HTR-8/SVneo (cell line): ENCODE data around the gene SCGB2A2.

Experiments
- DNase-seq: peaks from one replicate; pipeline ENCODE4 v3.0.0; 2011; ENCODE audit warnings: low spot score, mixed read lengths; ENCODE audit not compliant: insufficient read length
- FAIRE-seq: peaks from 2 replicates; lab custom pipeline; 2011; peaks lifted over from hg19 to GRCh38; lab: Jason Lieb, UNC

SCGB2A2 gene

GRCh38 chr11:62295504-62295903 lies 25.5 kb downstream of the SCGB2A2 start:
- DNase-seq (no peak), FAIRE-seq (no peak)

- DNase-seq (no peak), FAIRE-seq (no peak)
Measured at GRCh38 chr11:62298975-62299374, 29.0 kb downstream of the SCGB2A2 start, which contains the start of gene SCGB1D4. TSS of gene SCGB1D4 (minus strand) at chr11:62299075. CDS start at chr11:62299010, 65 bp downstream.

GRCh38 chr11:62306227-62306626 lies 36.3 kb downstream of the SCGB2A2 start:
- DNase-seq (no peak), FAIRE-seq (no peak)

GRCh38 chr11:62307950-62308349 lies 38.0 kb downstream of the SCGB2A2 start:
- no peak for DNase-seq
- no peak for FAIRE-seq

DNA sequence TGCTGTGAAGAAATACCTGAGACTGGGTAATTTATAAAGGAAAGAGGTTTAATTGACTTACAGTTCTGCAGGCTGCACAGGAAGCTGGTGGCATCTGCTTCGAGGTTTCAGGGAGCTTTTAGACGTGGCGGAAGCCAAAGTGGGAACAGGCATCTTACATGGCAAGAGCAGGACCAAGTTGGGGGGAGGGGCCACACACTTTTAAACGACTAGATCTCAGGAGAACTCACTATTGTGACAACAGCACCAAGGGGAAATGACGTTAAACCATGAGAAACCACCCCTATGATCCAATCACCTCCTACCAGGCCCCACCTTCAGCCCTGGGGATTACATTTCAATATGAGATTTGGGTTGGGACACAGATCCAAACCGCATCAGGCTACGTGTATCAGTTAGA lies 40.0 kb downstream of the SCGB2A2 start:
- FAIRE-seq (no peak), DNase-seq (no peak)

DNA sequence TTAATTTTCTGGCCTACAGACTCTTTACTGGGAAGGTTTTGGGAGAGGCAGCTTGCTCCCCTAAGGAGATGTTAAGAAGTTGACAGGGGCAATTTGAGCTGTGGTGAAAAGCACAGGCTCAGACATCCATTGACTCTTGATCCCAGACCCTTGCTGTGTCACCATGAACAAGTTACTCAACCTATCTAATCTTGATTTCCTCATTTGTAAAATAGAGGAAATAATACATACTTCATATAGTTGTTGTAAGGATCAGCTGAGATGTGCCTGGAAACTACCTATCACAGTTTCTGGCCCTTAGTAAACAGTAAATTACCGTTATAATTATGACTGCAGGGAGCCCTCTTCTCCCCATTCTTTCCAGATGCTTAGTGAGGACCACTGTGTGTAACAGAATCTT lies 45.5 kb downstream of the SCGB2A2 start:
- no peak for DNase-seq
- no peak for FAIRE-seq

DNA sequence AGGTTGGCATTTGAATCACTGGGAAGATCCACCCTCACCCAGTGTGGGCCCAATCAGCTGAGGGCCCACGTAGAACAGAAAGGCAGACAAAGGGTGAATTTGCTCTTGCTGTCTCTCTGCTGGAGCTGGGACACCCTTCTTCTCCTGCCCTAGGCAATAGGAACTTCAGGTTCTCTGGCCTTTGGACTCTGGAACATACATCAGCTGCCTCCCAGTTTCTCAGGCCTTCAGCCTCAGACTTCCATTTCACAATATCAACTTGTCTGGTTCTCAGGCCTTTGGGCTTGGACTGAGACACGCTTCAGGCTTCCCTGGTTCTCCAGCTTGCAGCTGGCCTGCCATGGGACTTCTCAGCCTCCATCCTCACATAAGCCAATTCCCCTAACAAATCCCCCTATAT lies 52.6 kb downstream of the SCGB2A2 start:
- no peak for DNase-seq
- FAIRE-seq, result no peak
